ENCODE measurements around the gene PUM1. TPM values are rescaled to one million over a fixed set of nuclear protein-coding genes. Genes with fewer than 3 reads are reported as not detected.

Gene PUM1
- total RNA-seq, 2 donors from 2014 or later, result 207 to 210 TPM

- Histone ChIP-seq H3K27ac (ENCODE audit: low read depth, low read length) (no peak overlapping the region), H3K36me3 (ENCODE audit: control insufficient read depth, insufficient read depth, low read length) (no peaks in the 10 kb centered on the region), H3K4me3 (ENCODE audit: low read length) (no peak overlapping the region), H3K9ac (ENCODE audit: extremely low read depth, low read length, poor library complexity, severe bottlenecking) (no peak overlapping the region), H3K27me3 (ENCODE audit: control insufficient read depth, insufficient read depth, low read length, poor library complexity, severe bottlenecking) (no peaks in the 10 kb centered on the region), H3K9me3 (ENCODE audit: control insufficient read depth, low read length) (no peaks in the 10 kb centered on the region), H3K4me1 (ENCODE audit: control insufficient read depth, insufficient read depth, low read length) (no peaks in the 10 kb centered on the region)
- TF ChIP-seq CTCF (conservative IDR thresholded peaks at IDR 0.05), result no peak
- H3K4me3 Mint-ChIP-seq, result no peak overlapping the region
- no peaks in the 10 kb centered on the region for H3K9me3 Mint-ChIP-seq
- WGBS, 2 experiments (ENCODE audit: insufficient coverage in 1 of 2, insufficient read length in 1 of 2), result 81 to 96% methylated on average over 7 to 12 of the region's 12 CpGs
- no peaks in the 10 kb centered on the region for H3K36me3 Mint-ChIP-seq (ENCODE audit: low read depth)
- peaks cover 5% of the 10 kb centered on the region for H3K4me1 Mint-ChIP-seq
- DNase-seq, result no peak
- H3K27me3 Mint-ChIP-seq (ENCODE audit: insufficient read depth), result no peaks in the 10 kb centered on the region
- H3K27ac Mint-ChIP-seq, result no peak overlapping the region
Observed at GRCh38 chr1:30916296-30916695, 149.2 kb downstream of the PUM1 start.

- Mint-ChIP-seq H3K9me3 (no peaks in the 10 kb centered on the region), H3K4me1 (peaks cover 10% of the 10 kb centered on the region), H3K27ac (no peak overlapping the region), H3K4me3 (no peak overlapping the region), H3K27me3 (ENCODE audit: insufficient read depth) (peaks cover 2% of the 10 kb centered on the region), H3K36me3 (ENCODE audit: low read depth) (no peaks in the 10 kb centered on the region)
- H3K9ac ChIP-seq (ENCODE audit: extremely low read depth, low read length, poor library complexity, severe bottlenecking), result no peak overlapping the region
- no peak overlapping the region for H3K27ac ChIP-seq (ENCODE audit: low read depth, low read length)
- peak; percentile 45 for DNase-seq
- H3K4me3 ChIP-seq (ENCODE audit: low read length), result no peak overlapping the region
- H3K36me3 ChIP-seq (ENCODE audit: control insufficient read depth, insufficient read depth, low read length), result no peaks in the 10 kb centered on the region
- 91 to 96% methylated on average over 6 to 13 of the region's 13 CpGs for WGBS, 2 experiments (ENCODE audit: insufficient coverage in 1 of 2, insufficient read length in 1 of 2)
- TF ChIP-seq CTCF (conservative IDR thresholded peaks at IDR 0.05), result no peak
- H3K4me1 ChIP-seq (ENCODE audit: control insufficient read depth, insufficient read depth, low read length), result peaks cover 3% of the 10 kb centered on the region
- no peaks in the 10 kb centered on the region for H3K27me3 ChIP-seq (ENCODE audit: control insufficient read depth, insufficient read depth, low read length, poor library complexity, severe bottlenecking)
- H3K9me3 ChIP-seq (ENCODE audit: control insufficient read depth, low read length), result no peaks in the 10 kb centered on the region
Observed at GRCh38 chr1:30915491-30916230, 149.9 kb downstream of the PUM1 start.

GRCh38 chr1:30914931-30915330 is 150.6 kb downstream of the PUM1 start:
- Histone ChIP-seq H3K9ac (ENCODE audit: extremely low read depth, low read length, poor library complexity, severe bottlenecking) (no peak overlapping the region), H3K4me1 (ENCODE audit: control insufficient read depth, insufficient read depth, low read length) (peaks cover 3% of the 10 kb centered on the region), H3K36me3 (ENCODE audit: control insufficient read depth, insufficient read depth, low read length) (no peaks in the 10 kb centered on the region), H3K27me3 (ENCODE audit: control insufficient read depth, insufficient read depth, low read length, poor library complexity, severe bottlenecking) (no peaks in the 10 kb centered on the region), H3K9me3 (ENCODE audit: control insufficient read depth, low read length) (no peaks in the 10 kb centered on the region), H3K27ac (ENCODE audit: low read depth, low read length) (no peak overlapping the region), H3K4me3 (ENCODE audit: low read length) (no peak overlapping the region)
- peaks cover 16% of the 10 kb centered on the region for H3K4me1 Mint-ChIP-seq
- peaks cover 5% of the 10 kb centered on the region for H3K27me3 Mint-ChIP-seq (ENCODE audit: insufficient read depth)
- peak; percentile 37 for DNase-seq
- H3K9me3 Mint-ChIP-seq, result no peaks in the 10 kb centered on the region
- no peaks in the 10 kb centered on the region for H3K36me3 Mint-ChIP-seq (ENCODE audit: low read depth)
- no peak overlapping the region for H3K27ac Mint-ChIP-seq
- no peak for TF ChIP-seq CTCF (conservative IDR thresholded peaks at IDR 0.05)
- H3K4me3 Mint-ChIP-seq, result no peak overlapping the region
- WGBS, 2 experiments (ENCODE audit: insufficient coverage in 1 of 2, insufficient read length in 1 of 2), result 94% methylated on average over 4 of the region's 4 CpGs; no CpG with 5 or more reads in 1 of the 2 experiments
